OCI-LY7 (cell line): ENCODE data around the gene DCC. TPM values are rescaled to one million over a fixed set of nuclear protein-coding genes. Genes with fewer than 3 reads are reported as not detected.

ENCODE experiments used
- BruUV-seq: library from RNA; stranded (reverse); fragments of 400-500 nt; replicated peaks from 2 replicates; lab custom pipeline; 2021; lab: Mats Ljungman, UMichigan
- CTCF ChIA-PET: fragments of 300-600 bp; sonication (Branson Sonifier 250); formaldehyde crosslinking; loops from one replicate; lab custom pipeline; 2022; ENCODE audit warnings: antibody characterized with exemption; ENCODE audit not compliant: unreplicated experiment; lab: Charles Lee
- POLR2A ChIA-PET: fragments of 300-600 bp; sonication (Branson Sonifier 250); formaldehyde crosslinking; loops from one replicate; lab custom pipeline; 2022; ENCODE audit warnings: antibody characterized with exemption; lab: Charles Lee
- DNase-seq: peaks from one replicate; pipeline ENCODE4 v3.0.0-alpha.2; 2015; ENCODE audit warnings: low spot score
- H2AFZ ChIP-seq: fragments of 200-600 bp; sonication (generic), shearing (Covaris generic); 2 replicates; pipeline ENCODE4 v1.6.1; 2014; ENCODE audit warnings: mild to moderate bottlenecking, antibody characterized with exemption, low read length, moderate library complexity
- H3K27ac ChIP-seq: fragments of 200-600 bp; sonication (generic); 2 replicates; pipeline ENCODE4 v1.5.1; 2014; ENCODE audit warnings: mixed run types, low read depth, mild to moderate bottlenecking, moderate library complexity, low read length, inconsistent platforms; ENCODE audit not compliant: poor library complexity, severe bottlenecking
- H3K36me3 ChIP-seq: fragments of 200-600 bp; sonication (generic); 2 replicates; pipeline ENCODE4 v1.6.1; 2014; ENCODE audit warnings: mild to moderate bottlenecking, antibody characterized with exemption, low read length, moderate library complexity, mixed read lengths; ENCODE audit not compliant: insufficient read depth
- H3K4me1 ChIP-seq: fragments of 200-600 bp; sonication (generic); 2 replicates; pipeline ENCODE4 v1.5.1; 2014; ENCODE audit warnings: mild to moderate bottlenecking, low read length; ENCODE audit not compliant: insufficient read depth, poor library complexity, severe bottlenecking
- H3K4me2 ChIP-seq: fragments of 200-600 bp; sonication (generic); 2 replicates; pipeline ENCODE4 v1.6.1; 2014; ENCODE audit warnings: mild to moderate bottlenecking, low read length
- H3K4me3 ChIP-seq: fragments of 200-600 bp; sonication (generic); 2 replicates; pipeline ENCODE4 v1.5.1; 2014; ENCODE audit warnings: mild to moderate bottlenecking, low read depth, low read length; ENCODE audit not compliant: poor library complexity, severe bottlenecking
- H3K79me2 ChIP-seq: fragments of 200-600 bp; sonication (generic); 2 replicates; pipeline ENCODE4 v1.6.1; 2016; ENCODE audit warnings: low read depth, mild to moderate bottlenecking, low read length, moderate library complexity, mixed read lengths; ENCODE audit not compliant: insufficient read depth
- H3K9me2 ChIP-seq: fragments of 200-600 bp; sonication (generic); 2 replicates; pipeline ENCODE4 v1.6.1; 2016; ENCODE audit warnings: mild to moderate bottlenecking, low read length, mixed read lengths; ENCODE audit not compliant: insufficient read depth
- H3K9me3 ChIP-seq: fragments of 200-600 bp; sonication (generic); 2 replicates; pipeline ENCODE4 v1.6.1; 2014; ENCODE audit warnings: mild to moderate bottlenecking, mixed run types, low read length, mixed read lengths
- H4K20me1 ChIP-seq: fragments of 200-600 bp; sonication (generic); 2 replicates; pipeline ENCODE4 v1.6.1; 2014; ENCODE audit warnings: mild to moderate bottlenecking, antibody characterized with exemption, low read length, moderate library complexity, mixed read lengths; ENCODE audit not compliant: insufficient read depth
- CTCF ChIP-seq: fragments of 200-600 bp; sonication (generic); conservative IDR thresholded peaks from 2 replicates; pipeline ENCODE4 v1.5.1; 2014; ENCODE audit warnings: mild to moderate bottlenecking, antibody characterized with exemption, low read length, moderate library complexity, mixed read lengths
- EZH2phosphoT487 ChIP-seq: fragments of 200-600 bp; sonication (generic); IDR thresholded peaks from 2 replicates; pipeline ENCODE4 v1.6.1; 2018; ENCODE audit warnings: low read depth, borderline replicate concordance, mild to moderate bottlenecking, mixed run types, antibody characterized with exemption, low read length, moderate library complexity, mixed read lengths
- intact Hi-C: fragments of 100-400 bp; cut with micrococcal nuclease; formaldehyde crosslinking; loops from one replicate; pipeline ENCODE4 v1.10.0; 2022; ENCODE audit not compliant: unreplicated experiment
- total RNA-seq, 2 experiments: library from RNA; depleted of rRNA in 1 of 2; stranded (reverse); fragments of >200 nt in 1 of 2; shearing (Covaris generic) in 1 of 2; gene quantifications; 2 replicates each; pipeline ENCODE4 v1.2.3, GENCODE V29; 2014 to 2022

DCC gene
- total RNA-seq, 2 experiments from 2014 or later: not detected

DNA sequence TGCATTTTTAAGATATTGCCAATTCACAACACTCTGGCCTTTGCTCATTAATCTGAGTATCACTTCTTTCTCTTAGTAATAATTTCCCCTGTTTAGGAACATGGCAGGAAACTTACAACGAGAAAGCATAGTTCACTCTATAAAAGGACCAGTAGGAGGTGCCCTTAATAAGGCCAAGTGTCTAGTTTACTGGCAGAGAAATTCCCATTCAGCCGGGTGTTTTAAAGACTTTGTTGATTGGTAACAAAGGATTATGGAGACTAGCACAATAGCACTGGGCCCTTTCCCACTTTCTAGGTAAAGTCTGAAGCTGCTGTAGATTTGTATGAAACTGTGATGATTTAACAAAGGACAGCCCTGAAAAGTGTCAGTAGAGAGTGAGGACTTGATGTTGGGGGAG, 3.1 kb downstream of the DCC start:
- no peak overlapping the region for H3K4me3 ChIP-seq
- no peak for TF ChIP-seq CTCF
- TF ChIP-seq EZH2phosphoT487: no peak
- no peaks in the 10 kb centered on the region for H3K4me1 ChIP-seq
- H3K36me3 ChIP-seq: no peaks in the 10 kb centered on the region
- ChIA-PET CTCF (no interaction called here), POLR2A (no interaction called here)
- intact Hi-C loops: no loop called here
- no peaks in the 10 kb centered on the region for H3K79me2 ChIP-seq
- H4K20me1 ChIP-seq: no peaks in the 10 kb centered on the region
- H3K4me2 ChIP-seq: no peak overlapping the region
- no peaks in the 10 kb centered on the region for H3K9me3 ChIP-seq
- H3K9me2 ChIP-seq: no peaks in the 10 kb centered on the region
- BruUV-seq: no TSS peak
- H3K27ac ChIP-seq: no peak overlapping the region
- H2AFZ ChIP-seq: no peak overlapping the region
- DNase-seq: no peak

GRCh38 chr18:52343731-52344340, 3.8 kb downstream of the DCC start:
- no peaks in the 10 kb centered on the region for H3K9me2 ChIP-seq
- no peaks in the 10 kb centered on the region for H3K36me3 ChIP-seq
- TF ChIP-seq CTCF (no peak), EZH2phosphoT487 (no peak)
- no peak overlapping the region for H2AFZ ChIP-seq
- DNase-seq: no peak
- H3K4me1 ChIP-seq: no peaks in the 10 kb centered on the region
- no peaks in the 10 kb centered on the region for H4K20me1 ChIP-seq
- no peak overlapping the region for H3K4me2 ChIP-seq
- no peaks in the 10 kb centered on the region for H3K79me2 ChIP-seq
- H3K4me3 ChIP-seq: no peak overlapping the region
- CTCF ChIA-PET: no interaction called here
- POLR2A ChIA-PET: no interaction called here
- no peak overlapping the region for H3K27ac ChIP-seq
- intact Hi-C loops: no loop called here
- no TSS peak for BruUV-seq
- H3K9me3 ChIP-seq: no peaks in the 10 kb centered on the region

- no peaks in the 10 kb centered on the region for H3K9me3 ChIP-seq
- H3K9me2 ChIP-seq: no peaks in the 10 kb centered on the region
- ChIA-PET POLR2A (no interaction called here), CTCF (no interaction called here)
- H4K20me1 ChIP-seq: no peaks in the 10 kb centered on the region
- intact Hi-C loops: no loop called here
- no peaks in the 10 kb centered on the region for H3K79me2 ChIP-seq
- BruUV-seq: no TSS peak
- H2AFZ ChIP-seq: no peak overlapping the region
- no peaks in the 10 kb centered on the region for H3K36me3 ChIP-seq
- no peak overlapping the region for H3K4me2 ChIP-seq
- H3K4me3 ChIP-seq: no peak overlapping the region
- no peaks in the 10 kb centered on the region for H3K4me1 ChIP-seq
- no peak for DNase-seq
- H3K27ac ChIP-seq: no peak overlapping the region
- TF ChIP-seq CTCF: no peak
- no peak for TF ChIP-seq EZH2phosphoT487
Measured at GRCh38 chr18:52344881-52345280, 4.9 kb downstream of the DCC start.
